Epithelial cell of esophagus (primary cell): ENCODE results near the gene HIPK3.

Experiments used
- DNase-seq: peaks from one replicate; pipeline ENCODE4 v3.0.0; 2010; ENCODE audit warnings: low read depth
- H3K4me3 ChIP-seq: 2 replicates; pipeline ENCODE4 v1.5.1; 2011; ENCODE audit warnings: mild to moderate bottlenecking, low read length, control low read depth
- CTCF ChIP-seq: IDR thresholded peaks from 2 replicates; pipeline ENCODE4 v1.5.1; 2011; ENCODE audit warnings: low read depth, mild to moderate bottlenecking, low read length, control low read depth, inconsistent platforms; ENCODE audit not compliant: insufficient read depth; ENCODE audit errors: missing control alignments

The HIPK3 gene

GRCh38 chr11:33329705-33330329, 72.6 kb downstream of the HIPK3 start:
- peak; percentile 77 for DNase-seq
- TF ChIP-seq CTCF: peak; percentile 76
- H3K4me3 ChIP-seq: no peak overlapping the region

GRCh38 chr11:33333816-33334215, 76.6 kb downstream of the HIPK3 start:
- TF ChIP-seq CTCF: no peak

DNA sequence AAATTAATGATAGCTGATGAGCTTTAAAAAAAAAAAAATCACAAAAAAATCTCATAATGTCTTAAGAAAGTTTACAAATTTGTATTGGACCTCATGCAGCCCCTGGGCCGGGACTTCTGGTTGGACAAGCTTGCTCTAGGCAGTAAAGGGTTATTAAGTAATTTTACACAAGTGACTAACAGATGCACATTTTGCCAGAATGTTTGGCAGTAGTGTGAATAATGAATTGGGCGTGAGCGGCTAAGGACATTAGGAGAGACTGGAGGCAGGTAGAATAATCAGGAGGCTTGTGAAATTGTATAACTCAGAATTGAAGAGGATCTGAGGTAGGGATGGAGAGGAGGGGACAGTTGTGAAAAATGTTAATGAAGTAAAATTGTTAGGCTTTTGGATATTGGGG, 77.4 kb downstream of the HIPK3 start:
- peak; percentile 55 for DNase-seq
- no peak for TF ChIP-seq CTCF
- H3K4me3 ChIP-seq: no peak overlapping the region

More at GRCh38 chr11:33333816-33334215, 76.6 kb downstream of the HIPK3 start:
- no peak for DNase-seq
- no peak overlapping the region for H3K4me3 ChIP-seq

- no peak for DNase-seq
- TF ChIP-seq CTCF: no peak
- no peak overlapping the region for H3K4me3 ChIP-seq
Observed at GRCh38 chr11:33339247-33339646, 82.1 kb downstream of the HIPK3 start.

- DNase-seq: no peak
- H3K4me3 ChIP-seq: no peak overlapping the region
- peak; percentile 9 for TF ChIP-seq CTCF
Observed at GRCh38 chr11:33344611-33345010, 87.4 kb downstream of the HIPK3 start.

GRCh38 chr11:33347490-33348125, 90.4 kb downstream of the HIPK3 start:
- no peak for DNase-seq
- no peak overlapping the region for H3K4me3 ChIP-seq
- no peak for TF ChIP-seq CTCF

GRCh38 chr11:33350287-33350686, 93.1 kb downstream of the HIPK3 start:
- DNase-seq: no peak
- no peak for TF ChIP-seq CTCF
- no peak overlapping the region for H3K4me3 ChIP-seq
